Activated B cell treated with CpG ODN at 0.5 μM for 24 hours (primary cell): Measurements from ENCODE around the gene TLNRD1. TPM values are rescaled to one million over a fixed set of nuclear protein-coding genes. Genes with fewer than 3 reads are reported as not detected.
A peak's percentile ranks its signal among the peaks of the same experiment; 100 is the strongest.

Experiments
- ATAC-seq: fragments of 200-7000 bp; cut with Tn5 transposase; one replicate; pipeline ENCODE4 v1.10.0; 2021; ENCODE audit warnings: low read depth, mild to moderate bottlenecking, moderate library complexity
- CTCF ChIA-PET: fragments of 350-600 bp; sonication (Branson Sonifier 250); formaldehyde crosslinking; loops from one replicate; lab custom pipeline; 2021; ENCODE audit warnings: antibody characterized with exemption; lab: Charles Lee
- POLR2A ChIA-PET: fragments of 350-600 bp; sonication (Branson Sonifier 250); formaldehyde crosslinking; loops from one replicate; lab custom pipeline; 2021; ENCODE audit warnings: antibody characterized with exemption; lab: Charles Lee
- DNase-seq: peaks from one replicate; pipeline ENCODE4 v3.0.0; 2022
- H3K27ac Mint-ChIP-seq: one replicate; pipeline ENCODE4 v1.8.0; 2020; ENCODE audit warnings: mixed read lengths
- H3K27me3 Mint-ChIP-seq: one replicate; pipeline ENCODE4 v1.8.0; 2021; ENCODE audit warnings: mixed read lengths
- H3K36me3 Mint-ChIP-seq: one replicate; pipeline ENCODE4 v1.8.0; 2021; ENCODE audit warnings: low read depth, mixed read lengths
- H3K4me1 Mint-ChIP-seq: one replicate; pipeline ENCODE4 v1.8.0; 2021; ENCODE audit warnings: mixed read lengths
- H3K4me3 Mint-ChIP-seq: one replicate; pipeline ENCODE4 v1.8.0; 2020; ENCODE audit warnings: mild to moderate bottlenecking, mixed read lengths
- H3K9me3 Mint-ChIP-seq: one replicate; pipeline ENCODE4 v1.8.0; 2020; ENCODE audit warnings: mixed read lengths
- CTCF ChIP-seq: fragments of 200-600 bp; IDR thresholded peaks from one replicate; pipeline ENCODE4 v1.8.0; 2022; ENCODE audit warnings: antibody characterized with exemption, mild to moderate bottlenecking
- intact Hi-C: fragments of 100-400 bp; cut with micrococcal nuclease; formaldehyde crosslinking; loops from one replicate; pipeline ENCODE4 v1.15.1; 2024
- total RNA-seq: library from RNA; stranded (reverse); gene quantifications from 2 replicates; pipeline ENCODE4 v1.2.3, GENCODE V29; 2022

TLNRD1 gene
- total RNA-seq, 1 donor from 2014 or later = 25.7 TPM

- Mint-ChIP-seq H3K27me3 (no peaks in the 10 kb centered on the region), H3K36me3 (peaks cover 21% of the 10 kb centered on the region), H3K4me1 (peaks cover 38% of the 10 kb centered on the region), H3K4me3 (peak overlapping the region; percentile 94), H3K27ac (peak overlapping the region; percentile 96), H3K9me3 (peaks cover 4% of the 10 kb centered on the region)
- intact Hi-C loops = loop anchor here (1.0 to 5.0 kb wide), 7 partner anchors 10 to 942 kb away; partner anchors contain the start of genes MESD and ZFAND6
- DNase-seq (no peak), ATAC-seq (no peak)
- no peak for TF ChIP-seq CTCF
- CTCF ChIA-PET = no interaction called here
- POLR2A ChIA-PET = interaction anchor here (1.1 to 5.1 kb wide), 6 partner anchors 11 to 299 kb away, joined by 3 to 83 read pairs (median 16); partner anchors contain the start of gene MESD
These were observed 1.1 kb upstream of the TLNRD1 start for GRCh38 chr15:80999623-81000036.

GRCh38 chr15:81000144-81000623 lies 539 bp upstream of the TLNRD1 start:
- POLR2A ChIA-PET = interaction anchor here (0.6 to 5.1 kb wide), 15 partner anchors 11 to 1262 kb away, joined by 3 to 83 read pairs (median 4); partner anchors contain the start of genes EFL1, MESD and SAXO2
- intact Hi-C loops = loop anchor here (1.0 to 5.0 kb wide), 7 partner anchors 11 to 943 kb away; partner anchors contain the start of genes MESD and ZFAND6
- CTCF ChIA-PET = interaction anchor here (1.0 kb wide), 1 partner anchor 106 kb away, joined by 4 read pairs; no protein-coding TSS in a partner anchor
- peak overlapping the region; percentile 96 for H3K27ac Mint-ChIP-seq
- H3K4me1 Mint-ChIP-seq = peaks cover 43% of the 10 kb centered on the region
- DNase-seq (no peak), ATAC-seq (no peak)
- peak overlapping the region; percentile 94 for H3K4me3 Mint-ChIP-seq
- peaks cover 4% of the 10 kb centered on the region for H3K9me3 Mint-ChIP-seq
- peaks cover 25% of the 10 kb centered on the region for H3K36me3 Mint-ChIP-seq
- H3K27me3 Mint-ChIP-seq = no peaks in the 10 kb centered on the region
- no peak for TF ChIP-seq CTCF

GRCh38 chr15:81001152-81002008 lies 657 bp downstream of the TLNRD1 start:
- H3K27me3 Mint-ChIP-seq = no peaks in the 10 kb centered on the region
- DNase-seq (peak; percentile 64), ATAC-seq (peak; percentile 47)
- peak overlapping the region; percentile 94 for H3K4me3 Mint-ChIP-seq
- no peak for TF ChIP-seq CTCF
- peak overlapping the region; percentile 96 for H3K27ac Mint-ChIP-seq
- H3K36me3 Mint-ChIP-seq = peaks cover 27% of the 10 kb centered on the region
- H3K4me1 Mint-ChIP-seq = peaks cover 48% of the 10 kb centered on the region
- H3K9me3 Mint-ChIP-seq = no peaks in the 10 kb centered on the region
- ChIA-PET CTCF (interaction anchor here (1.0 to 2.3 kb wide), 2 partner anchors 105 to 264 kb away, joined by 4 to 9 read pairs; no protein-coding TSS in a partner anchor), POLR2A (interaction anchor here (0.9 to 5.1 kb wide), 13 partner anchors 10 to 1691 kb away, joined by 3 to 83 read pairs (median 4); partner anchors contain the start of genes MESD and TMED3)
- intact Hi-C loops = loop anchor here (2.0 to 5.0 kb wide), 4 partner anchors 17 to 944 kb away; partner anchors contain the start of gene ZFAND6

GRCh38 chr15:81002009-81002330 lies 1.2 kb downstream of the TLNRD1 start:
- peaks cover 27% of the 10 kb centered on the region for H3K36me3 Mint-ChIP-seq
- no peak for DNase-seq
- intact Hi-C loops = loop anchor here (5.0 kb wide), 2 partner anchors 50 to 945 kb away; partner anchors contain the start of gene ZFAND6
- peaks cover 51% of the 10 kb centered on the region for H3K4me1 Mint-ChIP-seq
- ChIA-PET POLR2A (interaction anchor here (0.6 to 5.1 kb wide), 11 partner anchors 10 to 1691 kb away, joined by 3 to 83 read pairs (median 3); partner anchors contain the start of genes MESD and TMED3), CTCF (interaction anchor here (0.8 to 2.3 kb wide), 2 partner anchors 107 to 264 kb away, joined by 3 to 9 read pairs; no protein-coding TSS in a partner anchor)
- no peaks in the 10 kb centered on the region for H3K9me3 Mint-ChIP-seq
- H3K4me3 Mint-ChIP-seq = peak overlapping the region; percentile 80
- TF ChIP-seq CTCF = no peak
- no peak for ATAC-seq
- H3K27me3 Mint-ChIP-seq = no peaks in the 10 kb centered on the region
- peak overlapping the region; percentile 77 for H3K27ac Mint-ChIP-seq
